ENCODE data around the gene TNFSF15.

DNA sequence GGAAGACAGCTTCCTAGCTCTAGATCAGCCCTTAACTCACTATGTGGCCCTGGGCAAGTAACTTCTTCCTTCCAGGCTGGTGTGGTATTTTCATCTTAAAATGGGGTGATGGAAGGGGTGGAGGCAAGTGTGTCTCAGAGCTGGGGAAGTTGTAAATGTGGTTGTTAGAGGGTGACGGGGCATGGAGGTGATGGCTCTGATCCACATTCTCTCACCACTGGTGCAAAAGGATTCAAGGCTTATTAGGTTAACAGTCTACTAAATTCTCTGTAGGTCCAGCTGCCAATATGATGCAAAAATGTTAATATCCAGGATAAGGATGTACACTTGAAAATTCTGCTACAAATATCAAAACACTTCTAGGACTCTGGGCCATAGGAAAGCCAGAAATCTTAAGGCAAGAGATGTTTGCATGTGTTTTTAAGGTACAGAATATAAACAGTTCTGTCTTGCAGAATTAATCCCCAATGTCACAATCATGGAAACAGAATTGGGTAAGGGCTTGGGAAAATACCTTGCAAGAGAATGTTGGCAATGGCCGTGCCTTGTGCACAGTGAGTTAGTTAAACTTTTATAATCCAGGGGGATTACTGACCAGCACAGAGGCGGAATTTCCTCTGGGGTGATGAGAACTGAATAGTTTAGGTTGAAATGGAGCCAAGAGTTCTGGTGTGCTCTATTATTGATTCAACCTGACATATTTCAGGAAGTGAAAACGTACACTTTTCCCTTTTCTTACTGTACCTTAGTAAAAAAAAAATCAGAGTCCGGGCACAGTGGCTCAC, 19.8 kb downstream of the TNFSF15 start:
- TF ChIP-seq, protein P1, sequence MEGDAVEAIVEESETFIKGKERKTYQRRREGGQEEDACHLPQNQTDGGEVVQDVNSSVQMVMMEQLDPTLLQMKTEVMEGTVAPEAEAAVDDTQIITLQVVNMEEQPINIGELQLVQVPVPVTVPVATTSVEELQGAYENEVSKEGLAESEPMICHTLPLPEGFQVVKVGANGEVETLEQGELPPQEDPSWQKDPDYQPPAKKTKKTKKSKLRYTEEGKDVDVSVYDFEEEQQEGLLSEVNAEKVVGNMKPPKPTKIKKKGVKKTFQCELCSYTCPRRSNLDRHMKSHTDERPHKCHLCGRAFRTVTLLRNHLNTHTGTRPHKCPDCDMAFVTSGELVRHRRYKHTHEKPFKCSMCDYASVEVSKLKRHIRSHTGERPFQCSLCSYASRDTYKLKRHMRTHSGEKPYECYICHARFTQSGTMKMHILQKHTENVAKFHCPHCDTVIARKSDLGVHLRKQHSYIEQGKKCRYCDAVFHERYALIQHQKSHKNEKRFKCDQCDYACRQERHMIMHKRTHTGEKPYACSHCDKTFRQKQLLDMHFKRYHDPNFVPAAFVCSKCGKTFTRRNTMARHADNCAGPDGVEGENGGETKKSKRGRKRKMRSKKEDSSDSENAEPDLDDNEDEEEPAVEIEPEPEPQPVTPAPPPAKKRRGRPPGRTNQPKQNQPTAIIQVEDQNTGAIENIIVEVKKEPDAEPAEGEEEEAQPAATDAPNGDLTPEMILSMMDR (IDR thresholded peaks at IDR 0.05): no peak
- no peak for TF ChIP-seq EZH2phosphoT487 (IDR thresholded peaks at IDR 0.05)

Data from neural progenitor cell (in vitro differentiated cells).